Smooth muscle cell of bladder (primary cell): ENCODE data around the gene TMEM139. TPM values are rescaled to one million over a fixed set of nuclear protein-coding genes. Genes with fewer than 3 reads are reported as not detected.

Experiments
- total RNA-seq: library from RNA; depleted of rRNA; stranded (reverse); fragments of >200 nt; gene quantifications from 2 replicates; pipeline ENCODE4 v1.2.3, GENCODE V29; 2014

TMEM139 gene
- total RNA-seq = not detected in 2 replicates

DNA sequence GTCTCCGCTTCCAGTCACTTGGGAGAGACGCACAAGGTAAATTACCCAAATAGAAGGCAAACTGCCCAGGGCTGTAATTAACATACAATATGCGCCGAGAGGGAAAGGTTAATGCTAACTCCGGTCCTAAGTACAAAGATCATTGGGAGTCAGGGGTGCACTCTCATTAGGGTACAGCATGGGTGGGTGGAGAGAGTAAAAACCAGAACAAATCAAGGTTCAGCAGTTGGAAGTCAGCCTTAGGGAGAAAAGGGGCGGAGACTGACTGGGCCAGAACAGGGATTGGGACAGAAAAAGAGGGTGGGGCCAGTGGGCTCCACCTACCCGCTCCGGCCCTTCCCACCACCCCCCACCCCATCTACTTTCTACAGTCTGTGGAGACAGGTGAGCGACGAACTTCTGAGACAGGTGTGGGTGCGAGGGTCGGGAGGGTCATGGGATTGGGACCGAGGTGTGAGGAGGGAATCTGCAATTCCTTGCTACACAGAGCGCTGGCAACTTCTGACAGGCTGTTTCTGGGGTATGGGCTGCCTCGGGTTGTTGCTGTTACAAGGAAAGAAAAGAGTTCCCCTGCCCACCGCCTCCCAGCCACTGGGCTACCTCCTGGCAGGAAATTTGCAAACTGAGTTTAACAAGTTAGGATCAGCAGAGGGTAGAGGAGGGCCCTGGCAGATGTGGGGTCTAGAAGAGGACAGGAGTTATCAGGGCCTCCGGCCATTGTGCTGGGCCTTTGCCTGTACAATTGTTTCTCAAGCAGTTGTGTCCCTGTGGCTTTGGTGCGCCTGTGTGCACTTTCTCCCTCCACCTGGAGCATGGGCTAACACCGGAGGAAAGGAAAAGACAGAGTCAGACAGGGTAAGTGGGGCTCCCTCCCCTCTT is at the start of gene TMEM139:
Gene TMEM139 (plus strand): TSS at position 368 of the 879 bp plus-strand sequence. CDS start 1,000 bp downstream, outside the sequence.

DNA sequence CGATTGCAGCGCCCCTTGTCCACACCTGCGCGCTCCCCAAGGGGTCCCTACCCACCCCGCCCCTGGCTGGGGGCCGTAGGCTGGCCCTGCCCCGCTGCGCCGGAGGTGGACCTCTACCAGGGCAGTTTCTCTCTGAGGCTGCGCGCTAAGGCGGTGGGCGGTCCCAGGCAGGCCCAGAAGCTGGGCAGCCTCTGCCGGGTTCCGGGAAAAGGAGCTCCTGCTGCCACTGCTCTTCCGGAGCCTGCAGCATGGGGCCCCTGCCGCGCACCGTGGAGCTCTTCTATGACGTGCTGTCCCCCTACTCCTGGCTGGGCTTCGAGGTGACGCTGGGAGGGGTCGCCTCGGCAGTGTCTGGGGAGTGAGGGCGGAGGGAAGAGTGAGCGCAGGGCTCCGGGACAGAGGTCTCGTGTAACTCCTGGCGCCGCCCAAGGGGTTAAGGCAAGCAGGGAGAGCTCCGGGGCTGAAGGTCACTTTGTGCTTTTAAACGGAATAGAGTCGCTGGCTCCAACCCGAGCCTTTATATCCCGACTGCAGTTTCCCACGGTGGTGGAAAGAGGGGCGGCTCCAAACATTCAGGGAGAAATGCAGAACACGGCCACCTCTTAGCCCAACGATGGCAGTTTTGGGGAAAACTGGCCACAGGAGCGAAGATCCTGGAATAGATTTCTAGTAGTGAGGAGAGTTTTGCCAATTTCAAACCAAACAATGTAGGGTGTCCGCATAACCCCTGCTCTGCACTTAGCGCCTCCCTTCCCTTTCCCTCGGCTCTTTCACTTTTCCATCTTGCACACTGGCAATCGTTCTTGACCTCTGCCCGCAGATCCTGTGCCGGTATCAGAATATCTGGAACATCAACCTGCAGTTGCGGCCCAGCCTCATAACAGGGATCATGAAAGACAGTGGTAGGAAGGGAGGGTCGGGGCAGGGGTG is 21.2 kb upstream of the TMEM139 start, which contains the start of gene GSTK1:
Gene GSTK1 (plus strand): TSS at position 176 of the 930 bp plus-strand sequence. CDS start 73 bp downstream, at position 249.

DNA sequence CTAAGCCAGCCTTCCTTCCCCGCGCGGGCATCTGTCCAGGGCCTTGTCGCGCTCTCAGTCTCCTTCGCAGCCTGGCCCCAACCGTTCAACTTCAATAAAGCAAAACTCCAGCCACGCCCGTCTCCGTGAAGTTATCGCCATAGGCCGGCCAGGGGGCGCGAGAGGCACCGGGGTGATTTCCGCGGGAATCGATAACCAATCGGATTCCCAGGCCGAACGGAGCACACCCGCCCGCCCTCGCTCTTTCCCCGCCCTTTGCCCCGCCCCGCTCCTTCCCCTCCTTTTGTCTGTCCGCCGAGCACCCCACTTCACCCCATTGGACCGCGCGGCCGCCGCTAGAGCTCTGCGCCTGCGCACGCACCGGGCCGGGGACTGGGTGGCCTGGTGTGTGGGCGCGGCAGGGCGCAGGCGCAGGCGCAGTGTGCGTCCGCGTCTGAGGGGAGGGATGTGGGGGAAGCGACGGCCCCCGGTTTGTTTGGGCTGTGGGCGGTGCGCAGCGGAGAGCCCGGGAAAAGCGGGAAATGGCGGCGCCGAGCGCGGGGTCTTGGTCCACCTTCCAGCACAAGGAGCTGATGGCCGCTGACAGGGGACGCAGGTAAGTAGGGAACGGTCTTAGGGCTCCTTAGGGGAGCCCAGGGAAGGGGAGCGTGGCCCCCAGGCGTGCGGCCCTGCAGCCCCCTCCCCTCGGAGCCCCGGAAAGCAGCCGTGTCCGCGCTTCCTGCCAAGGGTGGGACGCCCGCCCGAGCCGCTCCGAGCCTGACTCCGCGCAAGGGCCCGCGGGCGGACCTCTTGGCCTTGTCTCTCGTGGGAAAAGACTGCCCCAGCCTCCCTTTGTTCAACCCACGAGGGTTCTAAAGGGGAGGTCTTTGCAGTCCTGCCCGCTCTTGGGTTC is 3.4 kb downstream of the TMEM139 start, which contains the start of gene CASP2:
Gene CASP2 (plus strand): TSS at position 417 of the 892 bp plus-strand sequence. CDS start 105 bp downstream, at position 522.

DNA sequence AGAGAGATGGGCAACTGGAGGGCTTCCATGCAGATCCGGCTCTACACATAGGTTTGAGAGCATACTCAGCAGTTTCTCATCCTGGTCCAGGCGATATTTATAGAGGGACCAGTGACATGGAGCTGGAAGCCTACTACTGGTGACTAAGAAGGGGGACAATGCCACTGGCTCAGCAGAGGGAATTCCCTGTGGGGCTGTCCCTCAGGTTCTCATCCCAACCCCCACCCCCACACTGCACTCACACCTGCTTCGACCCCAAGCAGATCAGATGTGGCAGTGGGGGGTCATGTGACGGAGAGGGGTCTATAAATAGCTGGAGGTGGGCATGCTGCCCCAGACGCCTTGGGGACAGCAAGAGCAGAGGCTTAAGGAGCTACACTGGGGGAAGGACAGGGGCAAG is 31.0 kb downstream of the TMEM139 start, which contains the start of gene CLCN1:
Gene CLCN1 (plus strand): TSS at position 336 of the 400 bp plus-strand sequence. CDS start 102 bp downstream, outside the sequence.

Other genes with a start within 250 kb of the TMEM139 start
- gene OR6V1, start 232.6 kb upstream of the TMEM139 start, total RNA-seq = not detected in 2 replicates
- gene PIP, start 152.9 kb upstream of the TMEM139 start, total RNA-seq = not detected in 2 replicates
- not detected in 2 replicates for gene TAS2R39, start 101.5 kb upstream of the TMEM139 start, total RNA-seq
- gene TAS2R40, start 62.9 kb upstream of the TMEM139 start, total RNA-seq = not detected in 2 replicates
- gene GSTK1, start 21.5 kb upstream of the TMEM139 start, total RNA-seq = 82.6 and 83.4 TPM in 2 replicates
- gene CASP2, start 3.4 kb downstream of the TMEM139 start, total RNA-seq = 4.0 and 5.4 TPM in 2 replicates
- 0.09 and 0.14 TPM in 2 replicates for gene CLCN1, start 31.2 kb downstream of the TMEM139 start, total RNA-seq
- gene FAM131B, start 77.8 kb downstream of the TMEM139 start, total RNA-seq = 1.00 and 1.9 TPM in 2 replicates
- 9.4 and 14.0 TPM in 2 replicates for gene ZYX, start 96.4 kb downstream of the TMEM139 start, total RNA-seq
- gene EPHA1, start 123.9 kb downstream of the TMEM139 start, total RNA-seq = 0.09 and 0.14 TPM in 2 replicates
- not detected in 2 replicates for gene TAS2R60, start 158.5 kb downstream of the TMEM139 start, total RNA-seq
- not detected in 2 replicates for gene TAS2R41, start 192.9 kb downstream of the TMEM139 start, total RNA-seq